RWPE1 (cell line): ENCODE measurements around the gene CLN3.
"Not testable (repeated sequence)": the region's sequence is repeated elsewhere in the genome, so short reads cannot be mapped to it uniquely, and the experiment has no call there.

Source experiments
- CTCF ChIA-PET: fragments of 350-600 bp; sonication (Branson Sonifier 250); formaldehyde crosslinking; extraction: SDS; loops from one replicate; lab custom pipeline; 2021; lab: Yijun Ruan, JAX
- POLR2A ChIA-PET: fragments of 400-600 bp; formaldehyde crosslinking; extraction: SDS; loops from one replicate; lab custom pipeline; 2020; ENCODE audit warnings: antibody characterized with exemption; ENCODE audit not compliant: low non-redundant PET; lab: Yijun Ruan, JAX
- DNase-seq: peaks from one replicate; pipeline ENCODE4 v3.0.0; 2012; ENCODE audit warnings: low spot score
- H3K27ac ChIP-seq: fragments of 450-650 bp; 2 replicates; pipeline ENCODE4 v1.5.1; 2017
- CTCF ChIP-seq: fragments of 450-650 bp; conservative IDR thresholded peaks from 2 replicates; pipeline ENCODE4 v1.5.1; 2017; ENCODE audit warnings: low read depth, mild to moderate bottlenecking

Gene CLN3

GRCh38 chr16:28495098-28495793 is 3.4 kb upstream of the CLN3 start:
- CTCF ChIA-PET = no interaction called here
- POLR2A ChIA-PET = no interaction called here
- DNase-seq = no peak
- no peak overlapping the region for H3K27ac ChIP-seq
- no peak for TF ChIP-seq CTCF

- DNase-seq = no peak
- POLR2A ChIA-PET = no interaction called here
- CTCF ChIA-PET = no interaction called here
- no peak for TF ChIP-seq CTCF
- no peak within 1 kb of the TSS for H3K27ac ChIP-seq
These were observed 2.4 kb upstream of the CLN3 start, which contains the start of gene APOBR for GRCh38 chr16:28494121-28494851. Gene APOBR, plus strand, starts transcription at chr16:28494643. Its CDS starts 39 bp downstream, at chr16:28494682.

GRCh38 chr16:28492511-28492910 is 637 bp upstream of the CLN3 start:
- CTCF ChIA-PET = interaction anchor here (0.7 kb wide), 2 partner anchors 42 to 1206 kb away, joined by 3 read pairs; no protein-coding TSS in a partner anchor
- DNase-seq = no peak
- peak overlapping the region; percentile 89 for H3K27ac ChIP-seq
- POLR2A ChIA-PET = no interaction called here
- TF ChIP-seq CTCF = no peak

- POLR2A ChIA-PET = interaction anchor here (0.6 to 1.2 kb wide), 5 partner anchors 14 to 53 kb away, joined by 3 to 5 read pairs (median 5); partner anchors contain the start of gene NUPR1
- peak; percentile 48 for DNase-seq
- peak overlapping the region; percentile 89 for H3K27ac ChIP-seq
- no peak for TF ChIP-seq CTCF
- CTCF ChIA-PET = interaction anchor here (0.5 to 0.7 kb wide), 5 partner anchors 41 to 1207 kb away, joined by 3 to 6 read pairs (median 3); no protein-coding TSS in a partner anchor
These were observed 474 bp downstream of the CLN3 start for GRCh38 chr16:28491230-28491969.

- no peak overlapping the region for H3K27ac ChIP-seq
- ChIA-PET POLR2A (no interaction called here), CTCF (no interaction called here)
- DNase-seq = no peak
- TF ChIP-seq CTCF = no peak
These were observed 5.6 kb downstream of the CLN3 start for GRCh38 chr16:28486266-28486665.

- H3K27ac ChIP-seq, DNase-seq, POLR2A ChIA-PET: not testable (repeated sequence)
- CTCF ChIA-PET = interaction anchor here (1.4 kb wide), 1 partner anchor 205 kb away, joined by 4 read pairs; no protein-coding TSS in a partner anchor
These were observed 8.5 kb downstream of the CLN3 start for GRCh38 chr16:28483361-28483760.
